Psoas muscle (tissue), 8 donors: Measurements from ENCODE around the gene LHX8. TPM values are rescaled to one million over a fixed set of nuclear protein-coding genes. Genes with fewer than 3 reads are reported as not detected.
"Not testable (repeated sequence)": the region's sequence is repeated elsewhere in the genome, so short reads cannot be mapped to it uniquely, and the experiment has no call there.

Source experiments
- ATAC-seq, 4 donors: fragments of 200-7000 bp; cut with Tn5 transposase; one replicate each; pipeline ENCODE4 v1.9.1; 2020; ENCODE audit warnings: moderate library complexity in 3 of 4, mild to moderate bottlenecking in 2 of 4
- DNase-seq, 2 donors: peaks; one replicate each; pipeline ENCODE4 v3.0.0-alpha.2; 2020
- H3K27ac ChIP-seq: fragments of 200-600 bp; one replicate; pipeline ENCODE4 v1.8.0; 2022
- H3K27me3 ChIP-seq, 3 donors: fragments of 200-600 bp in 1 of 3; one replicate each; pipeline versions ENCODE4 v1.6.1 to v1.8.0; 2013 to 2022; ENCODE audit warnings: low read length in 2 of 3, mild to moderate bottlenecking in 2 of 3, moderate library complexity in 1 of 3; ENCODE audit not compliant: insufficient read depth in 3 of 3
- H3K36me3 ChIP-seq, 2 donors: fragments of 200-600 bp in 1 of 2; one replicate each; pipeline versions ENCODE4 v1.6.1 to v1.8.0; 2013 to 2022; ENCODE audit warnings: low read depth in 1 of 2, mild to moderate bottlenecking in 1 of 2, moderate library complexity in 1 of 2; ENCODE audit not compliant: insufficient read depth in 1 of 2
- H3K4me1 ChIP-seq: fragments of 200-600 bp; one replicate; pipeline ENCODE4 v1.8.0; 2022
- H3K4me3 ChIP-seq: fragments of 200-600 bp; one replicate; pipeline ENCODE4 v1.8.0; 2022; ENCODE audit warnings: mild to moderate bottlenecking
- H3K9me3 ChIP-seq: fragments of 200-600 bp; one replicate; pipeline ENCODE4 v1.8.0; 2022
- CTCF ChIP-seq: fragments of 200-600 bp; IDR thresholded peaks from one replicate; pipeline ENCODE4 v1.8.0; 2022; ENCODE audit warnings: antibody characterized with exemption
- WGBS, 3 donors: extraction: QIAGEN DNeasy Blood & Tissue Kit; methylation state at CpG; one replicate each; pipeline versions ENCODE4 v1.1.6 to v1.1.7; 2013; 5-methylcytosine and 5-hydroxymethylcytosine counted together
- intact Hi-C, 2 donors: fragments of 100-400 bp; cut with DNase I; formaldehyde crosslinking; loops; one replicate each; pipeline versions ENCODE4 v1.11.0 to v1.14.2; 2022
- polyA plus RNA-seq, 3 donors: library from polyadenylated mRNA; stranded (reverse); fragments of 200-250 nt; gene quantifications; one replicate each; pipeline ENCODE4 v1.2.3, GENCODE V29; 2013
- total RNA-seq, 4 donors: library from RNA; stranded (reverse); fragmentation: NEBNext Ultra II Directional in 2 of 4; extraction: Animal tissue kit (Norgen Biotek cat#: 25700) in 2 of 4; gene quantifications; one replicate each; pipeline versions ENCODE4 v1.2.1 to v1.2.4, GENCODE V29; 2021 to 2023
- donor health status: healthy with polysubstance abuse.
- donor health status: DM: no; HTN: no; CAD: no; lungs with moderate emphysema.
- donor health status: Bipolar disorder and iron deficiency.
- donor health status: healthy.
- donor health status: DM: yes; HTN: yes; CAD: no.
- donor health status: DM: no; HTN: no; CAD: no.
- donor health status: DM: no; HTN: no; CAD: no.
- donor health status: DM: yes; HTN: yes; CAD: no.

LHX8 gene
- total and polyA plus RNA-seq, 7 donors = not detected

GRCh38 chr1:75171876-75172275, 37.7 kb downstream of the LHX8 start:
- Histone ChIP-seq H3K4me1 (no peaks in the 10 kb centered on the region), H3K9me3 (no peaks in the 10 kb centered on the region), H3K27ac (no peak overlapping the region), H3K27me3 (no peaks in the 10 kb centered on the region), H3K4me3 (no peak overlapping the region), H3K36me3 (no peaks in the 10 kb centered on the region)
- intact Hi-C loops = no loop called here
- TF ChIP-seq CTCF = no peak
- ATAC-seq (no peak), DNase-seq (no peak)
- WGBS, 3 donors = 31 to 63% (median 43%) methylated on average over 1 of the region's 1 CpG

GRCh38 chr1:75172556-75172955, 38.4 kb downstream of the LHX8 start:
- Histone ChIP-seq H3K27me3 (no peaks in the 10 kb centered on the region), H3K4me3 (no peak overlapping the region), H3K4me1 (no peaks in the 10 kb centered on the region), H3K36me3 (no peaks in the 10 kb centered on the region), H3K27ac (no peak overlapping the region), H3K9me3 (no peaks in the 10 kb centered on the region)
- ATAC-seq (no peak), DNase-seq (no peak)
- intact Hi-C loops = no loop called here
- WGBS, 3 donors = 6 to 35% (median 19%) methylated on average over 1 of the region's 1 CpG
- TF ChIP-seq CTCF = no peak

GRCh38 chr1:75174031-75174760, 40.0 kb downstream of the LHX8 start:
- ATAC-seq (no peak), DNase-seq (no peak)
- no peaks in the 10 kb centered on the region for H3K36me3 ChIP-seq
- no peaks in the 10 kb centered on the region for H3K9me3 ChIP-seq
- no peak for TF ChIP-seq CTCF
- intact Hi-C loops = no loop called here
- no peak overlapping the region for H3K27ac ChIP-seq
- H3K4me3 ChIP-seq = no peak overlapping the region
- H3K27me3 ChIP-seq = no peaks in the 10 kb centered on the region
- no peaks in the 10 kb centered on the region for H3K4me1 ChIP-seq
- 66 to 76% (median 73%) methylated on average over 2 of the region's 2 CpGs for WGBS, 3 donors

GRCh38 chr1:75181214-75181955, 47.2 kb downstream of the LHX8 start:
- H3K9me3 ChIP-seq, DNase-seq, H3K27ac ChIP-seq, H3K4me1 ChIP-seq, H3K4me3 ChIP-seq, H3K36me3 ChIP-seq, H3K27me3 ChIP-seq, ATAC-seq, intact Hi-C loops: not testable (repeated sequence)
- WGBS, 3 donors = 84 to 88% (median 87%) methylated on average over 13 of the region's 13 CpGs

- Histone ChIP-seq H3K4me1 (no peaks in the 10 kb centered on the region), H3K27me3 (peaks cover 0 to 5% (median 0%) of the 10 kb centered on the region in 3 donors), H3K27ac (no peak overlapping the region), H3K36me3 (no peaks in the 10 kb centered on the region), H3K4me3 (no peak overlapping the region), H3K9me3 (no peaks in the 10 kb centered on the region)
- ATAC-seq = no peak
- intact Hi-C loops = no loop called here
- WGBS, 3 donors = 14 to 19% (median 16%) methylated on average over 1 of the region's 1 CpG
- no peak for DNase-seq
- no peak for TF ChIP-seq CTCF
Observed at GRCh38 chr1:75188892-75189291, 54.7 kb downstream of the LHX8 start.
